Urinary bladder (tissue), 4 donors: ENCODE measurements around the gene POLR3GL. TPM values are rescaled to one million over a fixed set of nuclear protein-coding genes. Genes with fewer than 3 reads are reported as not detected.
"Not testable (repeated sequence)": the region's sequence is repeated elsewhere in the genome, so short reads cannot be mapped to it uniquely, and the experiment has no call there.

ENCODE experiments used
- DNase-seq: peaks from one replicate; pipeline ENCODE4 v3.0.0-alpha.2; 2015; ENCODE audit errors: extremely low spot score
- H3K27ac ChIP-seq: one replicate; pipeline ENCODE4 v1.5.1; 2013; ENCODE audit warnings: low read depth, mild to moderate bottlenecking, moderate library complexity
- H3K36me3 ChIP-seq: one replicate; pipeline ENCODE4 v1.6.1; 2013; ENCODE audit warnings: mild to moderate bottlenecking, moderate library complexity; ENCODE audit not compliant: insufficient read depth
- H3K4me1 ChIP-seq: one replicate; pipeline ENCODE4 v1.6.1; 2013; ENCODE audit warnings: mild to moderate bottlenecking, moderate library complexity; ENCODE audit not compliant: insufficient read depth
- H3K4me3 ChIP-seq: one replicate; pipeline ENCODE4 v1.5.1; 2013; ENCODE audit warnings: low read depth, low read length
- WGBS: extraction: QIAGEN DNeasy Blood & Tissue Kit; methylation state at CpG from one replicate; pipeline ENCODE4 v1.1.7; 2013; 5-methylcytosine and 5-hydroxymethylcytosine counted together
- polyA plus RNA-seq: library from polyadenylated mRNA; stranded (reverse); fragments of 200-250 nt; gene quantifications from one replicate; pipeline ENCODE4 v1.2.3, GENCODE V29; 2013
- total RNA-seq: library from RNA; depleted of rRNA; stranded (reverse); fragments of >200 nt; gene quantifications from one replicate; pipeline ENCODE4 v1.2.3, GENCODE V29; 2014
- donor health status: healthy with polysubstance abuse.
- donor health status: healthy.

Gene POLR3GL, protein sequence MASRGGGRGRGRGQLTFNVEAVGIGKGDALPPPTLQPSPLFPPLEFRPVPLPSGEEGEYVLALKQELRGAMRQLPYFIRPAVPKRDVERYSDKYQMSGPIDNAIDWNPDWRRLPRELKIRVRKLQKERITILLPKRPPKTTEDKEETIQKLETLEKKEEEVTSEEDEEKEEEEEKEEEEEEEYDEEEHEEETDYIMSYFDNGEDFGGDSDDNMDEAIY
- 16.5 TPM for total RNA-seq
- polyA plus RNA-seq = 46.6 TPM

DNA sequence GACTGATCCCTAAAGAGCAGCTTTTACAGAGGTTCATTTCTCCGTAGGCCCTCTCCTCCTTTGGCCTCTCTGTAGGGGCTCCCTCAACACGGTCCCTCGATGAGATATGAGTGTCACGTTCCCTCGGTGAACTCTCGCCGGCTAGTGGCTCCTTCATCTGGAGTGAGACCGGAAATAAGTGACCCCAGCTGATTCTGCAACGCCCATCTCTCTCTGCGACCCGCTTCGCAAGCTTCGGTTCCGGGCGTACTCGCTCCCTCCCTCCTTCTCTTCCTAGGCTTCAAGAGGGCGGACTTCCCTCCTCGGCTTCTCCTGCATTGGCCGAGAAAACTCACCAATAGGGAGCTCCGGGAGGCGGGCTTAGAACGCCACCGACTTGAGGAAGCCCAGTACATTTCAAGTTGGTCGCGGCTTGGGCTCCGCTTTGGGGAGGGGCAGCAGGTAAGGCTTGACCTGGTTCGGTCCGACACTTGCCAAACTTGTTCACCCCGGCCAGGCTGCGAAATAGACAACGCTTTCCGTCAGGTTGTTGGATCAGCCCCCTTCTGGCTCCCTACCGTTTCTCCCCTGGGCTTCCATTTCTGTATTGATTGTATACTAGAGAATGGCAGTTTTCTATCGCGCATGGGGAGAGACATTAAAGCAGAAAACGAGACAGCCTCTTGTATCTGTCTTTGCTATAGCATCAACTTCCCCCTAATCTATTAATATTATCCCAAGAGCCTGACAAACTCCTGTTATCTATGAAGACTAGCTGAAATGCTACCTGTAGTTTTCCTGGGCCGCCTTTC, at the start of gene POLR3GL, which contains the start of gene ANKRD34A:
TSS of gene POLR3GL (plus strand) at position 363 of the 791 bp plus-strand sequence. CDS start 10,176 bp downstream, outside the sequence.
TSS of gene ANKRD34A (minus strand) at position 248 of the 791 bp plus-strand sequence. CDS start 2,816 bp downstream, outside the sequence.
- WGBS = 1% methylated on average over 37 of the region's 37 CpGs
- Histone ChIP-seq H3K4me3 (peak within 1 kb of the TSS; percentile 61), H3K27ac (peak within 1 kb of the TSS; percentile 75), H3K4me1 (peaks cover 1% of the 10 kb centered on the region), H3K36me3 (no peaks in the 10 kb centered on the region)
- peak; percentile 92 for DNase-seq

DNA sequence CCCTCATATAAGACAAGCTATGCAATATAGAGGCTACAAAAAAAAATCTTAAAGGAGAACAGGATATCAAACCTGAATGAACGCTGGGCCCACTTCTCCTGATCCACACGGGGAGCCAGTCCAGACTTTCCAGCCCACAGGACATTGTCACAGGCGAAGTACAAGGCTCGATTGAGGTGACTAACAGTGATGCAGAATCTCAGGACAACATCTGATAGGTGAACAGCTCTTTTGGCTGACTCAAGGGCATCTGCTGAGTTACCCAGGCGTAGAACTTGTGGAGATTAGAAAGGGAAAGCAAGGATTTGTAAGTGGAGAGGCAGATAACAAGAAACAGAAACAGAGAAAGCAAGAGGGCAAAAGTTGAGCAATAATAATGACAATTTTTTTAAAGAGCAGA, 47.7 kb upstream of the POLR3GL start:
- Histone ChIP-seq H3K4me1 (peaks cover 4% of the 10 kb centered on the region), H3K36me3 (peaks cover 2% of the 10 kb centered on the region), H3K27ac (no peak overlapping the region), H3K4me3 (no peak overlapping the region)
- 82% methylated on average over 5 of the region's 5 CpGs for WGBS
- DNase-seq = no peak

DNA sequence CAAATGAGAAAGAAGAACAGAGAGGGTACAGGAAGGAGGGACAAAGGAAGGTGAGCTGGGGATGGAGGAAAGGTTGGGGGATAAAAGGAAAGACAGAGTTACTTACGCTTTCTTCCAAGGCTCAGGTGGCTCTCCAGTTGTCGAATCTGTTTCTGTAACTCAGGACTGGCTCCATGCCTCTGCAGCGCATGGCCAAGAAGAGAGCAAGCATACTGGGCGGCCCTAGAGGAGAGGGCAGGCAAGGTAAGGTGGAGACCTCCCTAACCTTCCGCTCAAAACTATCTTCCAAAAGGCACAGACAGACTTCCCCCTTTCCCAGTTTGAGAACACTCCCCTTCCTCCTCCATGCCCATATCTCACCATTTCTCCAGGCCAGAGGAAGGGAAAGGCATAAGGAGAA, 46.9 kb upstream of the POLR3GL start:
- peaks cover 4% of the 10 kb centered on the region for H3K4me1 ChIP-seq
- H3K27ac ChIP-seq = peak overlapping the region; percentile 15
- no peak for DNase-seq
- WGBS = 72% methylated on average over 5 of the region's 5 CpGs
- H3K4me3 ChIP-seq = peak overlapping the region; percentile 78
- H3K36me3 ChIP-seq = peaks cover 2% of the 10 kb centered on the region

DNA sequence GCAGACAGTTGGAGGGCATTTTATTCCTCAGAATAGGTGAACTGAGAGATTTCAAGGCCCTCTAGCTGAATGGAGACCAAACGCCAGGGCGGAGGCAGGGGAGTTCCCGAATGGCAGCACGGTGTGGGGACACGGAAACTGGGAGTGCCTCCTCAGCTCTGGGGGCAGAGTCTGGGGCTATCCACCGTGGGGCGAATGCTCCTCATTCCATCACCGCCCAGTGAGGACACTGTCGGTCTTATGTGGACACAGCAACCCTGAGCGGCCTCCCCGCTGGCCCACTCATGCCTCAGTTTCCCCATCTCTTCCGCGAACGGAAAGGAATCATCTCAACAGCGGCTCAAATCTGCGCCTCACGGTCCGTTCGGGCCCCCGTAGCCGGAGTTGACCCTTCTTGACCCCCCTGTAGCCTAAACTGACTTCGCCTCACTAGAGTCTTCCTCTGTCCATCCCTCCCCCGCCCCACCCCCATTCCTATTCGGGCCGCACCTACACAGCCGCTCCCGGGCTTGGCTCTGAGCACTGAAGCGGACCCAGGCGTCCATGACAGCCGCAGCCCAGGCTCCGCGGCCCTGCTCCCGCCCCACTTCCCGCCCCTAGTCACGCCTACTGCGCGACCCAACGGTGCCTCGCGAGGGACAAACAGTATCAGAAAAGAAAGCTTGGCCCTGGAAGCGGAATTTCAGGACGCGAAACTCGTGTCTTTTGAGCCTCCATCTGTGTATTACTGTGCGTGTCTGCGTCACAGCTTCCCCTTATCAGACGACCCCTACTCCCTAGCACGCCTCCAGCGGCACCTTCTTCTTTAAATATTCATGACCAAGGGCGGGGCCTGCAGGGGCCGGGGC, 46.1 kb upstream of the POLR3GL start, which contains the start of gene PEX11B:
TSS of gene PEX11B (minus strand) at position 574 of the 848 bp plus-strand sequence. CDS start at position 545, 29 bp downstream.
- peaks cover 4% of the 10 kb centered on the region for H3K4me1 ChIP-seq
- WGBS = under 1% methylated on average over 51 of the region's 51 CpGs
- H3K27ac ChIP-seq = peak within 1 kb of the TSS; percentile 64
- H3K4me3 ChIP-seq = peak within 1 kb of the TSS; percentile 78
- peak; percentile 90 for DNase-seq
- peaks cover 4% of the 10 kb centered on the region for H3K36me3 ChIP-seq

DNA sequence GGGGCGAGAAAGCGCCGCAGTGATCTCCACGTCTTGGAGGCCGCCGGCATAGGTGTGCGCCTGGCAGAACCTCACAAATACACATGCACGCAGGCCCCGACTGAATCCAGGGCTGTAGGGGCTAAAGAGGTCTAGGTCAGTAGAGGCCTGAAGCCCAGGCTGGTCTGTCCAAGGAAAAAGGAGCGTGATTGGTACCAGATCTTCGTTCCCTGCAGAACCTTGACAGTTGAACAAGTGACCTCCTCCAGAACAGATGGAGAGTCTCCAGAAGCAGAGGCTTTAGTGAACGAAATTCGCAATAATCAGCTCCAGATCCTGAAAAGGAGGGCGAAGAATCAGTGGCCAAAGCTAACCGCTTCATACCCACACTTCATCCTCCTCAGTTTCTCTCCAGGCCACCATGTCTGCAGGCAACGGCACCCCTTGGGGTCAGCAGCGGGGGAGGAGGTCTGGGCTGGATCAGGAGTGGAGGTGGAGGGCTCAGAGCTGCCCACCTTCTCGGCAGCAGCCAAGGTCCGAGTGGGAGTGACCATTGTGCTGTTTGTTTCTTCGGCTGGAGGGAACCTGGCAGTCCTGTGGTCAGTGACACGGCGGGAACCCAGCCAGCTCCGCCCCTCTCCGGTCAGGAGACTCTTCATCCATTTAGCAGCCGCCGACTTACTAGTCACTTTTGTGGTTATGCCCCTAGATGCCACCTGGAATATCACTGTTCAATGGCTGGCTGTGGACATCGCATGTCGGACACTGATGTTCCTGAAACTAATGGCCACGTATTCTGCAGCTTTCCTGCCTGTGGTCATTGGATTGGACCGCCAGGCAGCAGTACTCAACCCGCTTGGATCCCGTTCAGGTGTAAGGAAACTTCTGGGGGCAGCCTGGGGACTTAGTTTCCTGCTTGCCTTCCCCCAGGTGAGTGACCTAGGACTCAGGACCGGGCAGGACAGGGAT, 45.2 kb upstream of the POLR3GL start:
- Histone ChIP-seq H3K27ac (peak overlapping the region; percentile 64), H3K4me3 (peak overlapping the region; percentile 78), H3K4me1 (peaks cover 4% of the 10 kb centered on the region), H3K36me3 (peaks cover 4% of the 10 kb centered on the region)
- 8% methylated on average over 33 of the region's 33 CpGs for WGBS
- DNase-seq = no peak

DNA sequence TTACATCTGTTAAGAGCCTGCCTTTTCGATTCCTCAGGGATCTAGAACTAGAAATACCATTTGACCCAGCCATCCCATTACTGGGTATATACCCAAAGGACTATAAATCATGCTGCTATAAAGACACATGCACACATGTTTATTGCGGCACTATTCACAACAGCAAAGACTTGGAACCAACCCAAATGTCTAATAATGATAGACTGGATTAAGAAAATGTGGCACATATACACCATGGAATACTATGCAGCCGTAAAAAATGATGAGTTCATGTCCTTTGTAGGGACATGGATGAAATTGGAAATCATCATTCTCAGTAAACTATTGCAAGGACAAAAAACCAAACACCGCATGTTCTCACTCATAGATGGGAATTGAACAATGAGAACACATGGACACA, 44.2 kb upstream of the POLR3GL start:
- 91% methylated on average over 2 of the region's 4 CpGs for WGBS
- DNase-seq, H3K27ac ChIP-seq, H3K4me3 ChIP-seq, H3K36me3 ChIP-seq, H3K4me1 ChIP-seq: not testable (repeated sequence)

DNA sequence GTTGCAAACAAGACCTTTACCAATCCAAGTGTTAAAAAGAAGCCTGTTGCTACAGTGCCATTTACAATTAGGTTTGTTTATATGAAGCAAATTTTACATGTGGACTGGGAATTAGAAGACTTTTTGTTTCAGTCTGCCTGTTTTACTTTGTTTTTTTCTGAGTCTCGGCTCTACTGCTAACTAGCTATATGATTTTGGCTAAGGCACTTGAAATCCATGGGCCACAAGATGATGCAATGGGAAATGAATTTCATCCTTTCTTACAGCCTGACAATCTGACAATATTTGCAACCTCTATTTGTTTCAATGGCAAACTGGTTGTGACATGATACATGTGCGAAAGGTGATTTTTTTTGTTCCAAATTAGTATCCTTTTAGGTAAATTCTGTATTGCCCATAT, 42.2 kb upstream of the POLR3GL start:
- DNase-seq = no peak
- Histone ChIP-seq H3K36me3 (peaks cover 2% of the 10 kb centered on the region), H3K4me1 (peaks cover 4% of the 10 kb centered on the region), H3K27ac (no peak overlapping the region), H3K4me3 (no peak overlapping the region)
- 66% methylated on average over 2 of the region's 2 CpGs for WGBS

DNA sequence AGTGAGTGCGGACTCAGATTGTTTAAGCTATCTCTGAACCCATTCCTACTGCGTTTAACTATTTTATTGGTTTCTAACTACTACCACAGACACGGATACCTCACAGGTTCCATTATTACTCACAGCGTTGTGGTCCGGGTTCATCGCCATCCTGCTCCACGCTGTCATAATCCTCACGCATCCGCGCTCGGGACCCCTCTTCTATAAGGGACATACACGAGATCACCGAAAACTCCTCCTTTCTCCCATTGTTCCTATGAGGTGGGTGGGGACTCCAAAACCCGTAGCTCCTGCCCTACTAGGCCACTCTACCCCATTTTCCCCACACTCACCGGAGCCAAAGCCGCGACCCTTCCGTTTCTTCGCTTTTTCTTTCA, 37.8 kb upstream of the POLR3GL start:
- no peak for DNase-seq
- H3K36me3 ChIP-seq = peaks cover 4% of the 10 kb centered on the region
- H3K4me3 ChIP-seq = peak overlapping the region; percentile 56
- no peaks in the 10 kb centered on the region for H3K4me1 ChIP-seq
- 5% methylated on average over 19 of the region's 19 CpGs for WGBS
- peak overlapping the region; percentile 79 for H3K27ac ChIP-seq

DNA sequence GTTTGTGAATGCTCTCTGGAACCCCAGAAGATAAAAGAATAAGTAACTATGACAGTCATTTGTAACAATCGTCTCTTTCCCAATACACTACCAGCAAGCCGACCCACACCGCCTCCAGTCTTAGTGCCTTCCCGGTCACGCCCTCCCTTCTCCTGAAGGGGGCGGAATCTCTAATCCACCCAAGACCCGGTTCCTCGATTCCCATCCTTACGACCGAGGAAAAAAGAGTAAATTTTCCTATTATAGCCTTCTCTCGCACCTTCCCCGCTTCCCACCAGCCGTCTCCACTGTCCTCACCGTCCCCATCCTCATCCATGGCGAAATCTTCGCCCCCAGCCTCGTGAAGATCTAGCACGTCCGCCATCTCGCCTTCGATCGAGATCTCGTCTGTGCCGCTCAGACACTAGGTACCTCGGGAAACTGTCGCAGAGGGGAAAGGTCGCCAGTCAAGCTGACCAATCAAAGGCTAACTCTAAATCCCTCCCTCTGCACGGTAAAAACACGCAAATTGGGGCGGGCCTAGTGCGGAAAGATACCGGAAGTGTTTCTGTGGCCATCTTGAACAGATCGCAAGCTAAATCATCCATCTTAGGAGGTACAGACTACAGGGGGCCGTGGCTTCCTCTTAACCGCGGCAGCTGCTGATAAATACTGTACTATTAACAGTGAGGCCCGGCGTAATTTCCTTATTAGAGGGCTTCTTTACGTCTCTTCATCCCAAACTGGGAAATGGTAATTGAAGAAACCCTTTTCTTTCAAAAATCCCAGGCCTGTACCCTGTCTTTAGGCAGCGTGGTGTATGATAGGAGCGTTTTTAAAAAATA, 37.2 kb upstream of the POLR3GL start, which contains the start of gene RBM8A:
TSS of gene RBM8A (minus strand) at position 422 of the 824 bp plus-strand sequence. CDS start at position 364, 58 bp downstream.
- H3K4me1 ChIP-seq = no peaks in the 10 kb centered on the region
- H3K4me3 ChIP-seq = peak within 1 kb of the TSS; percentile 56
- under 1% methylated on average over 41 of the region's 41 CpGs for WGBS
- H3K27ac ChIP-seq = peak within 1 kb of the TSS; percentile 87
- DNase-seq = peak; percentile 97
- H3K36me3 ChIP-seq = peaks cover 4% of the 10 kb centered on the region

DNA sequence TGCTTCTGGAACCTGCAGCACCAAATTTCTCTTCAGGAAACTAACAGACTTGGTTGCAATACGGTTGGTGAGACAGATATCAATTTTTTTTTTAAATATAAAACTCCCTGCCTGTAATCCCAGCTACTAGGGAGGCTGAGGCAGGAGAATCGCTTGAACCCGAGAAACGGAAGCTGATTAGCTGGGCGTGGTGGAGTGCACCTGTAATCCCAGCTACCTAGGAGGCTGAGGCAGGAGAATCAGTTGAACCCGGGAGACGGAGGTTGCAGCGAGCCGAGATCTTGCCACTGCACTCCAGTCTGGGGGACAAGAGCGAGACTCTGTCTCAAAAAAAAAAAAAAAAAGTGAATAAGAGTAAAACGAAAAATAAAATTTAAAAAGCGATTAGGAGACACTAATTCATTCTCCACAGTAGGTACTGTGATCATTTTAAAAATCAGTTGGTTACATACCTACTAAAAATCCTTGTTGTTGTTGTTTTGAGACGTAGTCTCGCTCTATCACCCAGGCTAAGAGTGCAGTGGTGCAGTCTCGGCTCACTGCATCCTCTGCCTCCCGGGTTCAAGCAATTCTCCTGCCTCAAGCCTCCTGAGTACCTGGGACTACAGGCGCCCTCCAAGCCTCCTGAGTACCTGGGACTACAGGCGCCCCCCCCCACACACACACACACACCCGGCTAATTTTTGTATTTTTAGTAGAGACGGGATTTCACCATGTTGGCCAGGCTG, 36.4 kb upstream of the POLR3GL start:
- DNase-seq = no peak
- peaks cover 4% of the 10 kb centered on the region for H3K36me3 ChIP-seq
- 64% methylated on average over 20 of the region's 20 CpGs for WGBS
- peak overlapping the region; percentile 56 for H3K4me3 ChIP-seq
- H3K4me1 ChIP-seq = no peaks in the 10 kb centered on the region
- H3K27ac ChIP-seq = peak overlapping the region; percentile 87

DNA sequence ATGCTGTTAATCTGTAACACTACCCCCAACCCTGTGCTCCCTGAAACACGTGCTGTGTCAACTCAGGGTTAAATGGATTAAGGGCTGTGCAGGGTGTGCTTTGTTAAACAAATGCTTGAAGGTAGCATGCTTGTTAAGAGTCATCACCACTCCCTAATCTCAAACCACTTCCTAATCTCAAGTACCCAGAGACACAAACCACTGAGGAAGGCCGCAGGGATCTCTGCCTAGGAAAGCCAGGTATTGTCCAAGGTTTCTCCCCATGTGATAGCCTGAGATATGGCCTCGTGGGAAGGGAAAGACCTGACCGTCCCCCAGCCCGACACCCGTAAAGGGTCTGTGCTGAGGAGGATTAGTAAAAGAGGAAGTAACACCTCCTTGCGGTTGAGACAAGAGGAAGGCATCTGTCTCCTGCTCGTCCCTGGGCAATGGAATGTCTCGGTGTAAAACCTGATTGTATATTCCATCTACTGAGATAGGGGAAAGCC, 31.9 kb upstream of the POLR3GL start:
- not testable (repeated sequence) for H3K27ac ChIP-seq, DNase-seq, H3K36me3 ChIP-seq, H3K4me3 ChIP-seq, H3K4me1 ChIP-seq
- WGBS = 44% methylated on average over 9 of the region's 9 CpGs
